ENCODE measurements around the gene COL20A1.

The COL20A1 gene

GRCh38 chr20:63343460-63344445 is 50.8 kb downstream of the COL20A1 start:
- ChIA-PET POLR2A (no interaction called here), CTCF (no interaction called here)
- TF ChIP-seq CTCF (IDR thresholded peaks at IDR 0.05; ENCODE audit: insufficient read depth, low read length, missing control alignments): no peak
- no peak for DNase-seq (ENCODE audit: low read depth, low spot score)
- H3K4me3 ChIP-seq (ENCODE audit: low read depth, low read length): no peak overlapping the region

GRCh38 chr20:63344616-63345327 is 51.8 kb downstream of the COL20A1 start:
- ChIA-PET POLR2A (no interaction called here), CTCF (interaction anchor here (1.5 kb wide), 1 partner anchor 37 kb away, joined by 5 read pairs; no protein-coding TSS in a partner anchor)
- DNase-seq (ENCODE audit: low read depth, low spot score): no peak
- H3K4me3 ChIP-seq (ENCODE audit: low read depth, low read length): no peak overlapping the region
- TF ChIP-seq CTCF (IDR thresholded peaks at IDR 0.05; ENCODE audit: insufficient read depth, low read length, missing control alignments): no peak

GRCh38 chr20:63345328-63346100 is 52.5 kb downstream of the COL20A1 start:
- CTCF ChIA-PET: interaction anchor here (1.0 to 1.5 kb wide), 2 partner anchors 36 to 122 kb away, joined by 3 to 5 read pairs; no protein-coding TSS in a partner anchor
- POLR2A ChIA-PET: no interaction called here
- TF ChIP-seq CTCF (IDR thresholded peaks at IDR 0.05; ENCODE audit: insufficient read depth, low read length, missing control alignments): no peak
- DNase-seq (ENCODE audit: low read depth, low spot score): no peak
- H3K4me3 ChIP-seq (ENCODE audit: low read depth, low read length): no peak overlapping the region

- H3K4me3 ChIP-seq (ENCODE audit: low read depth, low read length): no peak overlapping the region
- DNase-seq (ENCODE audit: low read depth, low spot score): no peak
- TF ChIP-seq CTCF (IDR thresholded peaks at IDR 0.05; ENCODE audit: insufficient read depth, low read length, missing control alignments): no peak
- CTCF ChIA-PET: interaction anchor here (1.0 to 1.5 kb wide), 2 partner anchors 35 to 122 kb away, joined by 3 to 5 read pairs; no protein-coding TSS in a partner anchor
- POLR2A ChIA-PET: no interaction called here
Observed at GRCh38 chr20:63346131-63347080, 53.4 kb downstream of the COL20A1 start.

GRCh38 chr20:63347081-63347741 is 54.2 kb downstream of the COL20A1 start:
- no peak for TF ChIP-seq CTCF (IDR thresholded peaks at IDR 0.05; ENCODE audit: insufficient read depth, low read length, missing control alignments)
- POLR2A ChIA-PET: no interaction called here
- no peak overlapping the region for H3K4me3 ChIP-seq (ENCODE audit: low read depth, low read length)
- DNase-seq (ENCODE audit: low read depth, low spot score): no peak
- CTCF ChIA-PET: no interaction called here
